ENCODE data around the gene SLC35F3. TPM values are rescaled to one million over a fixed set of nuclear protein-coding genes. Genes with fewer than 3 reads are reported as not detected.

SLC35F3 gene
- total and polyA plus RNA-seq, 4 donors, result 3.5 to 13.5 (median 11.9) TPM

DNA sequence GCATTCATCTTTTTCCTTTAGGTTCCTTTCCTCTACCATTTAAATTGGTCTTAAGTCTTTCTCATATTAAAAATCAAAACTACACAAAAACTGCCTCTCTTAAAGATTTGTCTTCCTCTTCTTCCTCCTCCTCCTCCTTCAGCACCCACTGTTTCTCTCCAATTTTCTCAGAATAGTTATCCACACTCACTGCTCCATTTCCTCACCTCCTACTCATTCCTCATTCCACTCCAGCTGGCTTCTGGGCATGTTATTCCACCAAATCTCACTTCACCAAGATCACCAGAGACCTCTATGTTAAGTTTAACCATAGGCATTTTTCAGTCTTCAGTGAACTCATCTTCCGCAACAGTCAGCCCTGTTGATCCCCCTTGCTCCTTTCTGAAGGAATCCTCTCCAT is 173.7 kb downstream of the SLC35F3 start:
- no peaks in the 10 kb centered on the region for H3K4me1 ChIP-seq (ENCODE audit: control insufficient read depth, insufficient read depth, low read length)
- no peaks in the 10 kb centered on the region for H3K9me3 ChIP-seq (ENCODE audit: control insufficient read depth, insufficient read depth, low read length)
- H3K36me3 ChIP-seq (ENCODE audit: control insufficient read depth, insufficient read depth, low read length), result no peaks in the 10 kb centered on the region
- DNase-seq (ENCODE audit: low read depth in 4 of 6, low spot score in 6 of 6), result no peak
- no peak overlapping the region for H3K4me3 ChIP-seq (ENCODE audit: low read depth, low read length)
- WGBS (ENCODE audit: insufficient coverage), result 100% methylated on average over 1 of the region's 1 CpG
- H3K27ac ChIP-seq (ENCODE audit: low read depth, low read length), result no peak overlapping the region
- no peaks in the 10 kb centered on the region for H3K27me3 ChIP-seq (ENCODE audit: control insufficient read depth, insufficient read depth, low read length)

DNA sequence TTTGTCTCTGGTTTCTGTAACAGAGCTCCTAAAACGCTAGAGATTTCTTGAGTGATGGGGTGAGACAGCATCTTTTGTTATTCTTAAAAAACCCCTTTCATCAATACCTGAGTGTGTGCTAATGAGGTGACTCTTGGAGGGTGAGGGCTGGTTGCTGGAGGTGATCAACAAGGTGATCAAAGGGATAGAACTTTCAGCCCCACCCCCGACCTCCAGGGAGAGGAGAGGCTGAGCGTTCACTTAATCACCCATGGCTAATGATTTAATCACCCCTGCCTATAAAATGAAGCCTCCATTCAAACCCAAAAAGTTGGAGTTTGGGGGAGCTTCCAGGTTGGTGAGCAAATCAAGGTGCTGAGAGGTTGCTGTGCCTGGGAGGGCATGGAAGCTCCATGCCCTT is 175.4 kb downstream of the SLC35F3 start:
- no peaks in the 10 kb centered on the region for H3K27me3 ChIP-seq (ENCODE audit: control insufficient read depth, insufficient read depth, low read length)
- WGBS (ENCODE audit: insufficient coverage), result no CpG with 5 or more reads among the region's 3 CpGs
- H3K27ac ChIP-seq (ENCODE audit: low read depth, low read length), result no peak overlapping the region
- H3K36me3 ChIP-seq (ENCODE audit: control insufficient read depth, insufficient read depth, low read length), result no peaks in the 10 kb centered on the region
- no peak overlapping the region for H3K4me3 ChIP-seq (ENCODE audit: low read depth, low read length)
- DNase-seq (ENCODE audit: low read depth in 4 of 6, low spot score in 6 of 6), result no peak
- H3K9me3 ChIP-seq (ENCODE audit: control insufficient read depth, insufficient read depth, low read length), result no peaks in the 10 kb centered on the region
- H3K4me1 ChIP-seq (ENCODE audit: control insufficient read depth, insufficient read depth, low read length), result no peaks in the 10 kb centered on the region

DNA sequence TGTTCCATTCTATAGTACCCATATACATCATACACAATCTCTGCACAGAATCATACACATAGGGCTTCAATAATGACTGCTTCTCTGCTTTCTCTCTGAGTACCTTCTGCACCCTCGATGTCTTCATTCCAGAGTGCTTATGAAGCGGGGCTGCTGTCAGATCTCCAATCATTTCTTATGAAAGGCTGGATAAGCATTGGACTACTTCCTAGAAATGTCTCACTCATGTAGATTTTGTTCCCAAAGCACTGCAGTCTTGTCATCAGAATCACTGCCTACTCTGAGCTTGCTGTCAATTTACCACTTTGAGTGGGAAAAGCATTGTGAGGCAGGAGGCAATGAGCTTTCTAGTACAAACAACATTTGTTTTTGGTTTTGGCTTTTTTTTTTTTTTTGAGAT is 179.0 kb downstream of the SLC35F3 start:
- peak in 1 of 6 donors; percentile 53 for DNase-seq (ENCODE audit: low read depth in 4 of 6, low spot score in 6 of 6)
- H3K27ac ChIP-seq (ENCODE audit: low read depth, low read length), result no peak overlapping the region
- H3K36me3 ChIP-seq (ENCODE audit: control insufficient read depth, insufficient read depth, low read length), result no peaks in the 10 kb centered on the region
- H3K27me3 ChIP-seq (ENCODE audit: control insufficient read depth, insufficient read depth, low read length), result no peaks in the 10 kb centered on the region
- no peaks in the 10 kb centered on the region for H3K9me3 ChIP-seq (ENCODE audit: control insufficient read depth, insufficient read depth, low read length)
- no peak overlapping the region for H3K4me3 ChIP-seq (ENCODE audit: low read depth, low read length)
- no peaks in the 10 kb centered on the region for H3K4me1 ChIP-seq (ENCODE audit: control insufficient read depth, insufficient read depth, low read length)
- WGBS (ENCODE audit: insufficient coverage), result 100% methylated on average over 1 of the region's 2 CpGs

DNA sequence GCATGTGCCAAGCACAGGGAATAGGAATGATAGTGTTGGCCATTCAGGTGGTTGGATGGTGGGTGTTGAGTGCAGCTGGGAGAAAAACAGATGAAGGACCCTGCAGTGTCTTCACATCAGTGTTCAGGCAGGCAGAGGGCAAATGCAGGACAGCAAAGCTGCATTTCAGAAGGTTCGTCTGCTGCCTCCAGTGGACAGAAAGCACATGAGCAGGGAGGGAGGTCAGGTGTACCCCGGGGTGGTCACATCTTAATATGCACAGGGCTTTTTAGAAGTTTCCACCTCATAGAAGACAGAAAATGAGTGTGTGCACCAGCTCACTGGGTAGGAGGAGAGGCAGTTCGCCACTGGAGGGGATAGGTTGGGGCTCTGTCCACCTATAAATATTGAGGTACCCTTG is 184.9 kb downstream of the SLC35F3 start:
- WGBS (ENCODE audit: insufficient coverage), result 38% methylated on average over 1 of the region's 3 CpGs
- no peaks in the 10 kb centered on the region for H3K9me3 ChIP-seq (ENCODE audit: control insufficient read depth, insufficient read depth, low read length)

DNA sequence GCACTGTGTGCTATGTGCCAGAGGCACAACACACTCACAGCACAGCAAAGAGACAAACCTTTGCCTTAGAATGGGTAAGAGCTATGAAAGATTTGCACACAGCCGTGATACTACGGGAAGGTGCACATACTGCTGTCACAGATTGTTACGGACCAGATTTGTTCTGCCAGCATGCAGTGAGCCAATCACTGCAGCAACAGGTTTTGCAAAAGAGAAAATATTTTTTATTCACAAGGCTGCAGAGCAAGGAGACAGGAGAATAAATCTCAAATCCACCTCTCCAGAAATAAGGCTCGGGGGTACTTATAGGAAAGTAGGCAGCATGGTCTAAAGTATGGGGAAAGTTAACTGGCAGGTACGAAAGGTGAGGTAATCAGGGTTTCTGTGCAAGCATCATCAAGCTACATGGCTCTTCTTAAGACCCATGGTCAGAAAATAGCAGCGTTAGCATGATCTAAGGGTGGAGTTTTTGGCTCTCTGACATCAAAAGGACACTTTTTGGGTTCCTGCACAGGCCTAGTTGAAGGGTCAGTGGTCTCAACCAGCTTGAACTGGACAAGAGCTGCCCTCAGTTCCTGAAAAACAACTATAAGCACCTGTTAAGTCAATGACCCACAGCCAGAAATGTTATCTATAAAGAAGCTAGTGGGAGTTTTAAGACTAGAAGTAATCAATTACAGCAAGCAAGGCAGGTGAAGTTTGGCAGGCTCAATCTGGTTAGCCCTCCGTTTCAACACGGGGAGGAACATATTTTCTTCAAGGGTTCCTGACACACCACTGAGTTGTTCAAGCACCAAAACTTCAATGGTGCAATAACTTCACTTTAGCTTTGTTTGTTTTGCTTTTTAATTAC is 186.0 kb downstream of the SLC35F3 start:
- WGBS (ENCODE audit: insufficient coverage), result 92% methylated on average over 5 of the region's 8 CpGs

More for the DNA sequence above, 184.9 kb downstream of the SLC35F3 start:
- DNase-seq (ENCODE audit: low read depth in 4 of 6, low spot score in 6 of 6), result no peak
- Histone ChIP-seq H3K36me3 (ENCODE audit: control insufficient read depth, insufficient read depth, low read length) (no peaks in the 10 kb centered on the region), H3K4me1 (ENCODE audit: control insufficient read depth, insufficient read depth, low read length) (peaks cover 7% of the 10 kb centered on the region), H3K4me3 (ENCODE audit: low read depth, low read length) (no peak overlapping the region), H3K27me3 (ENCODE audit: control insufficient read depth, insufficient read depth, low read length) (no peaks in the 10 kb centered on the region), H3K27ac (ENCODE audit: low read depth, low read length) (no peak overlapping the region)

DNA sequence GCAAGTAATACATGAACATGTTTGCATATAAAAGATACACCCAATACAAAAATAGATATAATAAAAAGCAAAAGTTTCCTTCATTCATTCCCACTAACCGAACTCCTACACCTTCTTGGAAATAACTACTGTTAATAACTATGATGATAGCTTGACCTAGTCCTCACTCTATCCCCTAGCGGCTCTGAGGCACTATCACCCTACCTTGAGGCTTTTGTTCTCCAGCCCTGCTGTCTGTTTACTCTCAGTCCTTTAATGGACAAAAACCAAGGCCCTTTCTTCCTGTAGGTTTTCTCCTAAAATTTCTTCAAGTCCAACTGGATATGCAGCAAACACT is 186.6 kb downstream of the SLC35F3 start:
- 100% methylated on average over 1 of the region's 2 CpGs for WGBS (ENCODE audit: insufficient coverage)
- no peak overlapping the region for H3K27ac ChIP-seq (ENCODE audit: low read depth, low read length)
- no peaks in the 10 kb centered on the region for H3K9me3 ChIP-seq (ENCODE audit: control insufficient read depth, insufficient read depth, low read length)
- no peaks in the 10 kb centered on the region for H3K27me3 ChIP-seq (ENCODE audit: control insufficient read depth, insufficient read depth, low read length)
- H3K4me1 ChIP-seq (ENCODE audit: control insufficient read depth, insufficient read depth, low read length), result peaks cover 7% of the 10 kb centered on the region
- no peak for DNase-seq (ENCODE audit: low read depth in 4 of 6, low spot score in 6 of 6)
- H3K36me3 ChIP-seq (ENCODE audit: control insufficient read depth, insufficient read depth, low read length), result no peaks in the 10 kb centered on the region
- H3K4me3 ChIP-seq (ENCODE audit: low read depth, low read length), result no peak overlapping the region

More for the DNA sequence above, 186.0 kb downstream of the SLC35F3 start:
- no peak for DNase-seq (ENCODE audit: low read depth in 4 of 6, low spot score in 6 of 6)
- no peaks in the 10 kb centered on the region for H3K9me3 ChIP-seq (ENCODE audit: control insufficient read depth, insufficient read depth, low read length)
- H3K4me3 ChIP-seq (ENCODE audit: low read depth, low read length), result no peak overlapping the region
- peaks cover 7% of the 10 kb centered on the region for H3K4me1 ChIP-seq (ENCODE audit: control insufficient read depth, insufficient read depth, low read length)
- no peak overlapping the region for H3K27ac ChIP-seq (ENCODE audit: low read depth, low read length)
- no peaks in the 10 kb centered on the region for H3K27me3 ChIP-seq (ENCODE audit: control insufficient read depth, insufficient read depth, low read length)
- H3K36me3 ChIP-seq (ENCODE audit: control insufficient read depth, insufficient read depth, low read length), result no peaks in the 10 kb centered on the region

DNA sequence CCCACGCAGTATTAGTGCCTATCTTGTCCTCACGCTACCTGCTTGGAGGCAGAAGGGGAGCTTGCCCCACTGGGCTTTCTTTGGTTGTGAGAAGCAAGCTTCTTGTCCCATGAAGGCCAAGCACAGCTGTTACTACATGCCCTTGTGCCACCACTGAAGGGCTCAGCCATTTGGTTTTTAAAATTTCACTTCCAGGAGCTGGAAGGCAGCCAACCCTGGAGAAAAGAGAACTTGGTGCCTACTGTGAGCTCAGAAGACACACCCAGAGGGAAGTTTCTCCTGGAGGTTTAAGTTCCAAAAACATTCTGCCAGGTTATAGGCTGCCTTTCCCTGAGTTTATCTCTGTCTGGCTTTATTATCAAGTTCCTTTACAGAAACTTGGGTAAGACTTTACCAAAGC is 187.4 kb downstream of the SLC35F3 start:
- no peak overlapping the region for H3K27ac ChIP-seq (ENCODE audit: low read depth, low read length)
- H3K36me3 ChIP-seq (ENCODE audit: control insufficient read depth, insufficient read depth, low read length), result no peaks in the 10 kb centered on the region
- H3K9me3 ChIP-seq (ENCODE audit: control insufficient read depth, insufficient read depth, low read length), result no peaks in the 10 kb centered on the region
- peaks cover 7% of the 10 kb centered on the region for H3K4me1 ChIP-seq (ENCODE audit: control insufficient read depth, insufficient read depth, low read length)
- no peak overlapping the region for H3K4me3 ChIP-seq (ENCODE audit: low read depth, low read length)
- DNase-seq (ENCODE audit: low read depth in 4 of 6, low spot score in 6 of 6), result no peak
- H3K27me3 ChIP-seq (ENCODE audit: control insufficient read depth, insufficient read depth, low read length), result no peaks in the 10 kb centered on the region
- 100% methylated on average over 1 of the region's 2 CpGs for WGBS (ENCODE audit: insufficient coverage)

DNA sequence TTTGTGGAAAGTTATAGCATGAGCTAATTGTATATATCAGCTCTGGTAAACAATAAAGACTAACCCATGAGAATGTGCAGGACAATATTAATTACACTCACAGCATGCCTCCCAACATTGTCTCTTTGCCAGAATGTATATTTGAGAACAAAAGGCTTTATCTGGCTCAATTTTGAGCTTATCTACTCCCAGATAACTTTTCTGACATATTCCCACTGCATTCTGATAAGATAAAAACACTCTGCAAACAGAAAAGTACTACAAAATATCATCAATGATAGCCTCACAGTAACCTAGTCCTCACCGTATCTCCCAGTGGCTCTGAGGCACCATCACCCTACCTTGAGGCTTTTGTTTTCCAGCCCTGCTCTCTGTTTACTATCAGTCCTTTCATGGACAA is 188.6 kb downstream of the SLC35F3 start:
- Histone ChIP-seq H3K27ac (ENCODE audit: low read depth, low read length) (no peak overlapping the region), H3K36me3 (ENCODE audit: control insufficient read depth, insufficient read depth, low read length) (no peaks in the 10 kb centered on the region), H3K9me3 (ENCODE audit: control insufficient read depth, insufficient read depth, low read length) (no peaks in the 10 kb centered on the region), H3K4me1 (ENCODE audit: control insufficient read depth, insufficient read depth, low read length) (peaks cover 7% of the 10 kb centered on the region), H3K27me3 (ENCODE audit: control insufficient read depth, insufficient read depth, low read length) (no peaks in the 10 kb centered on the region), H3K4me3 (ENCODE audit: low read depth, low read length) (no peak overlapping the region)
- DNase-seq (ENCODE audit: low read depth in 4 of 6, low spot score in 6 of 6), result no peak
- WGBS (ENCODE audit: insufficient coverage), result 82% methylated on average over 1 of the region's 1 CpG

DNA sequence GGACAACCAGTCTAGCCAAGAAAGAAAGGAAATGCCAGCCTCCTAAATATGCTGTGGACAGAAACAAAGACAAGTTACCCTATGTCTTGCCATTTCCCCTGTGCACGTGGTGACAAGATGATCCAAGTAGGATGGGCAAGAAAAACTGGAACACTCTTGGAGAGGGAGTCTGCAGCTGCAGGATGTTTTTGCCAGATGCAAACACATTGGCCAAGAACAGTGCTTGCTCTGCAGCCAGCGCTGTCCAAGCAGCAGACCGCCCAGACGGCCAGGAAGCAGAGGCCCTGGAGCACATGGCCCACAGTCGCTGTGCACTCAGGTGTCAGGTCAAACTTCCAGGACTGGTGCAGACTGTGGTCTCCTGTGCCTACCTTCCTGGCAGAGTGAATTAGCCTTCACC is 189.3 kb downstream of the SLC35F3 start:
- no peak overlapping the region for H3K27ac ChIP-seq (ENCODE audit: low read depth, low read length)
- 36% methylated on average over 5 of the region's 5 CpGs for WGBS (ENCODE audit: insufficient coverage)

DNA sequence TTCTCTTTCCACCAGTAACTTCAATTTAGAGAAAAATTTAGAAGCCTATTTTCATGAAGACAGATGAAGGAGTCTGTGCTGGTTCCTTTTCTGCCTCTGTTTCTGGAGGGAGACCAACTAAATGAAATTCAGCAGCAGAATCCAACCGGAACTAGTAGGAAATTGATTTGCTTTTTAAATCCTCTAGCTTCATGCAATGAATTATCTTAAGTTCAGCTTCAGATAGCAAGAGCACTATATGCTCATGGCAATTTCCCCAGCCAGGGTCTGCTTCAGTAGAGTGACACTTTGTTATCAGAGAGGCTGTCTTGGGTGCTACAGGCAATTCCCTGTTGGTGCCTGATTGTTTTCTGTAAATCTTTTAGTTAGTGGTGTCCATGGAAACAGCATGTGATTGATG is 189.7 kb downstream of the SLC35F3 start:
- Histone ChIP-seq H3K4me1 (ENCODE audit: control insufficient read depth, insufficient read depth, low read length) (peaks cover 7% of the 10 kb centered on the region), H3K27ac (ENCODE audit: low read depth, low read length) (no peak overlapping the region), H3K9me3 (ENCODE audit: control insufficient read depth, insufficient read depth, low read length) (no peaks in the 10 kb centered on the region), H3K27me3 (ENCODE audit: control insufficient read depth, insufficient read depth, low read length) (no peaks in the 10 kb centered on the region), H3K36me3 (ENCODE audit: control insufficient read depth, insufficient read depth, low read length) (no peaks in the 10 kb centered on the region), H3K4me3 (ENCODE audit: low read depth, low read length) (no peak overlapping the region)
- DNase-seq (ENCODE audit: low read depth in 4 of 6, low spot score in 6 of 6), result peak in 2 of 6 donors; percentile 74 to 75
- WGBS (ENCODE audit: insufficient coverage), result no CpG with 5 or more reads among the region's 1 CpG

More for the DNA sequence above, 189.3 kb downstream of the SLC35F3 start:
- no peaks in the 10 kb centered on the region for H3K36me3 ChIP-seq (ENCODE audit: control insufficient read depth, insufficient read depth, low read length)
- no peaks in the 10 kb centered on the region for H3K27me3 ChIP-seq (ENCODE audit: control insufficient read depth, insufficient read depth, low read length)
- peak in 2 of 6 donors; percentile 22 to 46 for DNase-seq (ENCODE audit: low read depth in 4 of 6, low spot score in 6 of 6)
- H3K4me1 ChIP-seq (ENCODE audit: control insufficient read depth, insufficient read depth, low read length), result peaks cover 7% of the 10 kb centered on the region
- H3K4me3 ChIP-seq (ENCODE audit: low read depth, low read length), result no peak overlapping the region
- H3K9me3 ChIP-seq (ENCODE audit: control insufficient read depth, insufficient read depth, low read length), result no peaks in the 10 kb centered on the region
